ENCODE results near the gene MUC6. TPM values are rescaled to one million over a fixed set of nuclear protein-coding genes. Genes with fewer than 3 reads are reported as not detected.

The MUC6 gene
- total and polyA plus RNA-seq, 3 experiments from 2014 or later = not detected

GRCh38 chr11:971092-971690 lies 65.3 kb downstream of the MUC6 start:
- Mint-ChIP-seq H3K4me1 (peaks cover 26 to 37% (median 36%) of the 10 kb centered on the region in 3 donors), H3K4me3 (peak overlapping the region in 2 of 7 donors; percentile 65 to 70), H3K36me3 (peaks cover 0 to 68% (median 15%) of the 10 kb centered on the region in 3 donors), H3K27ac (peak overlapping the region in 7 of 8 donors; percentile 72 to 92 (median 79)), H3K9me3 (no peaks in the 10 kb centered on the region), H3K27me3 (no peaks in the 10 kb centered on the region)
- no peak overlapping the region for H3K27ac ChIP-seq (ENCODE audit: low read depth, low read length)
- CTCF ChIA-PET = no interaction called here
- POLR2A ChIA-PET = no interaction called here
- H3K36me3 ChIP-seq (ENCODE audit: insufficient read depth, low read length) = peaks cover 17% of the 10 kb centered on the region
- no peaks in the 10 kb centered on the region for H3K27me3 ChIP-seq (ENCODE audit: insufficient read depth, low read length, poor library complexity, severe bottlenecking)
- peaks cover 18% of the 10 kb centered on the region for H3K4me1 ChIP-seq (ENCODE audit: insufficient read depth, low read length)
- H3K9me3 ChIP-seq (ENCODE audit: low read length) = no peaks in the 10 kb centered on the region
- no peak for DNase-seq
- no peak overlapping the region for H3K4me3 ChIP-seq (ENCODE audit: low read length)

GRCh38 chr11:970319-970871 lies 66.1 kb downstream of the MUC6 start:
- peaks cover 18% of the 10 kb centered on the region for H3K4me1 ChIP-seq (ENCODE audit: insufficient read depth, low read length)
- CTCF ChIA-PET = no interaction called here
- H3K4me3 ChIP-seq (ENCODE audit: low read length) = no peak overlapping the region
- H3K36me3 ChIP-seq (ENCODE audit: insufficient read depth, low read length) = peaks cover 17% of the 10 kb centered on the region
- no peak overlapping the region for H3K27ac ChIP-seq (ENCODE audit: low read depth, low read length)
- no peaks in the 10 kb centered on the region for H3K27me3 Mint-ChIP-seq
- no peaks in the 10 kb centered on the region for H3K9me3 Mint-ChIP-seq
- POLR2A ChIA-PET = no interaction called here
- H3K9me3 ChIP-seq (ENCODE audit: low read length) = no peaks in the 10 kb centered on the region
- H3K36me3 Mint-ChIP-seq = peaks cover 0 to 63% (median 15%) of the 10 kb centered on the region in 3 donors
- no peaks in the 10 kb centered on the region for H3K27me3 ChIP-seq (ENCODE audit: insufficient read depth, low read length, poor library complexity, severe bottlenecking)
- DNase-seq = peak in 3 of 5 donors; percentile 12 to 43 (median 13)
- peak overlapping the region in 6 of 7 donors; percentile 5 to 70 (median 54) for H3K4me3 Mint-ChIP-seq
- peak overlapping the region in 7 of 8 donors; percentile 72 to 92 (median 79) for H3K27ac Mint-ChIP-seq
- H3K4me1 Mint-ChIP-seq = peaks cover 28 to 38% (median 35%) of the 10 kb centered on the region in 3 donors

- CTCF ChIA-PET = no interaction called here
- Mint-ChIP-seq H3K27ac (peak overlapping the region in 7 of 8 donors; percentile 44 to 92 (median 73)), H3K4me3 (peak overlapping the region in 6 of 7 donors; percentile 5 to 70 (median 54)), H3K27me3 (no peaks in the 10 kb centered on the region), H3K9me3 (no peaks in the 10 kb centered on the region), H3K4me1 (peaks cover 28 to 37% (median 35%) of the 10 kb centered on the region in 3 donors), H3K36me3 (peaks cover 0 to 59% (median 9%) of the 10 kb centered on the region in 3 donors)
- H3K4me3 ChIP-seq (ENCODE audit: low read length) = no peak overlapping the region
- no peaks in the 10 kb centered on the region for H3K9me3 ChIP-seq (ENCODE audit: low read length)
- no peaks in the 10 kb centered on the region for H3K27me3 ChIP-seq (ENCODE audit: insufficient read depth, low read length, poor library complexity, severe bottlenecking)
- peaks cover 18% of the 10 kb centered on the region for H3K4me1 ChIP-seq (ENCODE audit: insufficient read depth, low read length)
- no peak for DNase-seq
- H3K27ac ChIP-seq (ENCODE audit: low read depth, low read length) = no peak overlapping the region
- peaks cover 17% of the 10 kb centered on the region for H3K36me3 ChIP-seq (ENCODE audit: insufficient read depth, low read length)
- POLR2A ChIA-PET = interaction anchor here (0.7 kb wide), 1 partner anchor 126 kb away, joined by 7 read pairs; no protein-coding TSS in a partner anchor
Observed at GRCh38 chr11:969651-970205, 66.8 kb downstream of the MUC6 start.

DNA sequence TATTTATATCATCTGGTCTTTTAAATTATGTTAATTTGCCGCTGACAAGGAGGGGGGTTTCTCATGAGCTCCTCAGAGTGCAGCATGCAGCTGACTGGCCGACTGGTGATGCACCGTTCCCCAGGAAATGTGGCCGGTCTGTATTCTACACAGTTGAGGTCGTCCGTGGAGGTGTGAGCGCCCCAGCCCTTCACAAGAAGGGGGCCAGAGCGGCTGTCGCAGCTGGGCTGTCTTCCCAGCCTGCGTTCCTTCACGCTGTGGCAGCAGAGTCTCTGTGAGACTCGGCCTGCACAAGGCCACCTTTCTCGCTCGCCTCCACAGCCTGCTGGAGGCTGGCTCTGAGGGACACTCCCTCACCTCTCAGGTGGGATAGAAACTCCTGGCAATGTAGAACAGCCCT lies 67.7 kb downstream of the MUC6 start:
- ChIA-PET POLR2A (interaction anchor here (0.7 kb wide), 1 partner anchor 125 kb away, joined by 7 read pairs; no protein-coding TSS in a partner anchor), CTCF (no interaction called here)
- peaks cover 17% of the 10 kb centered on the region for H3K36me3 ChIP-seq (ENCODE audit: insufficient read depth, low read length)
- no peak overlapping the region for H3K27ac ChIP-seq (ENCODE audit: low read depth, low read length)
- no peaks in the 10 kb centered on the region for H3K27me3 ChIP-seq (ENCODE audit: insufficient read depth, low read length, poor library complexity, severe bottlenecking)
- Mint-ChIP-seq H3K4me1 (peaks cover 28 to 37% (median 37%) of the 10 kb centered on the region in 3 donors), H3K27ac (peak overlapping the region in 2 of 8 donors; percentile 54 to 77), H3K9me3 (no peaks in the 10 kb centered on the region), H3K27me3 (no peaks in the 10 kb centered on the region), H3K36me3 (peaks cover 0 to 61% (median 8%) of the 10 kb centered on the region in 3 donors), H3K4me3 (no peak overlapping the region)
- no peak for DNase-seq
- peaks cover 18% of the 10 kb centered on the region for H3K4me1 ChIP-seq (ENCODE audit: insufficient read depth, low read length)
- H3K9me3 ChIP-seq (ENCODE audit: low read length) = no peaks in the 10 kb centered on the region
- no peak overlapping the region for H3K4me3 ChIP-seq (ENCODE audit: low read length)

- no peak overlapping the region for H3K27ac ChIP-seq (ENCODE audit: low read depth, low read length)
- Mint-ChIP-seq H3K9me3 (no peaks in the 10 kb centered on the region), H3K36me3 (peaks cover 0 to 61% (median 5%) of the 10 kb centered on the region in 3 donors)
Observed at GRCh38 chr11:967995-968751, 68.3 kb downstream of the MUC6 start.

GRCh38 chr11:965206-965775 lies 71.2 kb downstream of the MUC6 start:
- ChIA-PET CTCF (no interaction called here), POLR2A (no interaction called here)
- no peaks in the 10 kb centered on the region for H3K9me3 ChIP-seq (ENCODE audit: low read length)
- H3K27ac ChIP-seq (ENCODE audit: low read depth, low read length) = no peak overlapping the region
- H3K27me3 ChIP-seq (ENCODE audit: insufficient read depth, low read length, poor library complexity, severe bottlenecking) = no peaks in the 10 kb centered on the region
- no peak for DNase-seq
- peak overlapping the region in 1 of 8 donors; percentile 3 for H3K27ac Mint-ChIP-seq
- no peaks in the 10 kb centered on the region for H3K36me3 ChIP-seq (ENCODE audit: insufficient read depth, low read length)
- H3K4me1 Mint-ChIP-seq = peaks cover 25 to 26% (median 26%) of the 10 kb centered on the region in 3 donors
- no peaks in the 10 kb centered on the region for H3K27me3 Mint-ChIP-seq
- peaks cover 9% of the 10 kb centered on the region for H3K4me1 ChIP-seq (ENCODE audit: insufficient read depth, low read length)
- H3K4me3 ChIP-seq (ENCODE audit: low read length) = no peak overlapping the region
- peaks cover 0 to 49% (median 4%) of the 10 kb centered on the region in 3 donors for H3K36me3 Mint-ChIP-seq
- no peaks in the 10 kb centered on the region for H3K9me3 Mint-ChIP-seq
- H3K4me3 Mint-ChIP-seq = no peak overlapping the region

More at GRCh38 chr11:967995-968751, 68.3 kb downstream of the MUC6 start:
- ChIA-PET POLR2A (no interaction called here), CTCF (no interaction called here)
- H3K4me1 Mint-ChIP-seq = peaks cover 28 to 37% (median 34%) of the 10 kb centered on the region in 3 donors
- no peaks in the 10 kb centered on the region for H3K9me3 ChIP-seq (ENCODE audit: low read length)
- H3K4me1 ChIP-seq (ENCODE audit: insufficient read depth, low read length) = peaks cover 18% of the 10 kb centered on the region
- peaks cover 16% of the 10 kb centered on the region for H3K36me3 ChIP-seq (ENCODE audit: insufficient read depth, low read length)
- H3K27me3 Mint-ChIP-seq = no peaks in the 10 kb centered on the region
- H3K27me3 ChIP-seq (ENCODE audit: insufficient read depth, low read length, poor library complexity, severe bottlenecking) = no peaks in the 10 kb centered on the region
- H3K4me3 ChIP-seq (ENCODE audit: low read length) = no peak overlapping the region
- H3K4me3 Mint-ChIP-seq = no peak overlapping the region
- DNase-seq = no peak
- H3K27ac Mint-ChIP-seq = peak overlapping the region in 1 of 8 donors; percentile 23

GRCh38 chr11:963852-964251 lies 72.7 kb downstream of the MUC6 start:
- no peak overlapping the region for H3K4me3 Mint-ChIP-seq
- Histone ChIP-seq H3K27me3 (ENCODE audit: insufficient read depth, low read length, poor library complexity, severe bottlenecking) (no peaks in the 10 kb centered on the region), H3K4me1 (ENCODE audit: insufficient read depth, low read length) (no peaks in the 10 kb centered on the region), H3K36me3 (ENCODE audit: insufficient read depth, low read length) (peaks cover 7% of the 10 kb centered on the region), H3K9me3 (ENCODE audit: low read length) (no peaks in the 10 kb centered on the region), H3K27ac (ENCODE audit: low read depth, low read length) (no peak overlapping the region), H3K4me3 (ENCODE audit: low read length) (no peak overlapping the region)
- POLR2A ChIA-PET = interaction anchor here (0.5 kb wide), 1 partner anchor 1936 kb away, joined by 6 read pairs; no protein-coding TSS in a partner anchor
- peaks cover 16 to 21% (median 16%) of the 10 kb centered on the region in 3 donors for H3K4me1 Mint-ChIP-seq
- CTCF ChIA-PET = no interaction called here
- H3K27me3 Mint-ChIP-seq = no peaks in the 10 kb centered on the region
- H3K36me3 Mint-ChIP-seq = peaks cover 0 to 53% (median 4%) of the 10 kb centered on the region in 3 donors
- DNase-seq = no peak
- H3K27ac Mint-ChIP-seq = peak overlapping the region in 2 of 8 donors; percentile 13 to 45
- no peaks in the 10 kb centered on the region for H3K9me3 Mint-ChIP-seq

Measured in CD8-positive, alpha-beta memory T cell (primary cell).